Skeletal muscle cell (primary cell): Measurements from ENCODE around the gene GMPPB.

ENCODE experiments used
- DNase-seq: peaks from one replicate; pipeline ENCODE4 v3.0.0-alpha.2; 2010; ENCODE audit warnings: low read depth
- H3K4me3 ChIP-seq: 2 replicates; pipeline ENCODE4 v1.5.1; 2011; ENCODE audit warnings: low read depth, mild to moderate bottlenecking, control low read depth, low read length, moderate library complexity

Gene GMPPB

DNA sequence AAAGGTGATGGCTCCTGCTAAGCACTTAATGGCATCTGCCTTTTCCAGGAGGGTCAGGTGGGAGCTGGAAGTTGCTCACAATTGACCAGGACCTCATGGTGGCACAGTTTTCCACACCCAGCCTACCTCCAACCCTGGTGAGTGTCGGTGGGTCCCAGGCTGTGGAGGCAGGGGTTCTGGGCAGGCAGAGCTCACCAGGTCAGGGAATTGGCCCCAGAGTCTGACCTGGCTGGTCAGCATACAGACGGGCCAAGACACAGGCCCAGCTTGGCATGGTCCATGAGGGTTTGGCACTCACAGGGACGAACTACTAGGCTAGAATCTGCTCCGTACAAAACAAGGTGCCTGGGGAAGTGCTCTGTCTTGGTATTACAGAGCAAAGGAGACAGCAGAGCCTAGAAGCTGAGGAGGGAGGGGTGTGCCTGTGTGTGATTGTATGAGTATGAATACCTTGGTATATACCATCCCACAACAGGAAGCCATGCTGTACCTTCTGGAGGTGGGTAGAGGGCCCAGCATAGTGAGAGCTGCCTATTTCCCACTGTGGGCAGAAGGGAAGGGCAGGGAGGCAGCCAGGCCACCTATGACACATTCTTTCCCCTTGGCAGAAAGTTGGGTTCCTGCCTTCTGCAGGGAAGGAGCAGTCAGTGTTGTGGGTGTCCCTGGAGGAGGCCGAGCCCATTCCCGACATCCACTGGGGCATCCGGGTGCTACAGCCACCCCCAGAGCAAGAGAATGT lies 43.1 kb downstream of the GMPPB start:
- H3K4me3 ChIP-seq = no peak overlapping the region
- no peak for DNase-seq

DNA sequence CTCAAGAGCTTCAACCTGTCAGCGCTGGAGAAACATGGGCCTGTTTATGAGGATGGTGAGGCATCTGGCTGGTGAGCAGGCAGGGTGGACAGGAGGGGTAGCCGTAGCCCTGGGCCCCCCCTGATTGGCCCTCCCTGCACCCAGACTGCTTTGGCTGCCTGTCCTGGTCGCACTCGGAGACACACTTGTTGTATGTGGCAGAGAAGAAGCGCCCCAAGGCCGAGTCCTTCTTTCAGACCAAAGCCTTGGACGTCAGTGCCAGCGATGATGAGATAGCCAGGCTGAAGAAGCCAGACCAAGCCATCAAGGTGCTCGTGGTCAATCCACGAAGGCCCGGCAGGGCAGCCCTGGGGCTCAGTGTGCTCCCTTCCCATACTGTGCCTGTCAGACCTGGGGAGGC lies 47.8 kb downstream of the GMPPB start:
- H3K4me3 ChIP-seq = no peak overlapping the region
- no peak for DNase-seq

DNA sequence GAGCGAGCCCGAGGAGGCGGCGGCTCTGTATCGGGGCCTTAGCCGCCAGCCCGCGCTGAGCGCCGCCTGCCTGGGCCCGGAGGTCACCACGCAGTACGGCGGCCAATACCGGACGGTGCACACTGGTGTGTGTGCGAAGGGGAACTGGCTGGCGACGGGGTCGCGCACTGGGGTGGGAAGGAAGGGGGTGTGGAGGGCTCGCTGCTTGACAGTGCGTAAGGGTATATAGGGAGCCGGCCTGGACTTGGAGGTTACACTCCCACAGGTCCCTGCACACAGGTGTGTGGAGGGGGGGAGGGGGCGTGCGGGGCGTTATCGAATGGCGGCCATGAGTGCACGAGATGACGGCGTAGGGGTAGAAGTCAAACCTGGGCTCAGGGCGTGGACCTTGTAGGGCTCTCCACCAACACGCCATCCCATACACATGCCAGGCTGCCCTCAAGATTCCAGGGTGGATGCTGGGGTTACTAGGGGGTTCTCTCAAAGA lies 49.2 kb downstream of the GMPPB start:
- DNase-seq = no peak

DNA sequence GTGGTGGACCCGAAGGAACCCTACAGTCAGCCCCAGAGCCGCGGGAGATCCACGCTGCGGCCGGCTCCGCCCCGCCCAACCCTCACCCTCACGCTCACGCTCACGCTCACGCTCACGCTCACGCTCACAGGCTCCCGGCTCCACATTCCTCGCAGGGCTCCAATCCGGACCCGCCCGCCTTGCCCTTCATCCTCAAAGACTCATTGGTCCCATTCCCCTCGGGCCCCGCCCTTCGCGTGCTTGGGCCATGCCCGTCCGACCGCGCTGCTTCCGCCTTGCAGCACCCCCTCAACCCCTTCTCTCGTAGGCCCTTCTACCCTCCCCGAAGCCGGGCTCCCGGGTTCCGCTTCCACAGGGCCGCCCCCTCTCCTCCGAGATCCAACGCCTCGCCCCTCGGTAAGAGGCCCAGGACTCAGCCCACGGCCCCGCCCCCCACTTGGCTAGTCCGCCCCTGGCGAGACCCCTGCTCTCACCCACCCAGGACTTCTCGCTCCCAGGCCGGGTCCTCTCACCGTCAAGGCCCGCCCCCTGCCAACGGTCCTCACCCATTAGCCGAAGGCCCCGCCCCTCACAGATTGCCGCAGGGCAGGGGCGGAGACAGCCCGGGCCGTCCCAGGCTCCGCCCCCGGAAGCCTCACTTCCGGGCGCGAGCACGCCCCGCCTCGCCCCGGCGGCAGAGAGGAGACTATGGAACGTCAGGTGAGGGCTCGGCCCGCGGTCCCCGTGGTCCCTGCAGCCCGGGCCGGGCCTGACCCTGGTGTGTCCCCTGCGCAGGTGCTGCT lies 49.8 kb downstream of the GMPPB start, which contains the start of gene APEH:
Gene APEH (plus strand): TSS at position 637 of the 782 bp plus-strand sequence. CDS start 51 bp downstream, at position 688.
- DNase-seq = peak; percentile 91
- peak within 1 kb of the TSS; percentile 78 for H3K4me3 ChIP-seq

More for the DNA sequence above, 49.2 kb downstream of the GMPPB start:
- H3K4me3 ChIP-seq = peak overlapping the region; percentile 78

DNA sequence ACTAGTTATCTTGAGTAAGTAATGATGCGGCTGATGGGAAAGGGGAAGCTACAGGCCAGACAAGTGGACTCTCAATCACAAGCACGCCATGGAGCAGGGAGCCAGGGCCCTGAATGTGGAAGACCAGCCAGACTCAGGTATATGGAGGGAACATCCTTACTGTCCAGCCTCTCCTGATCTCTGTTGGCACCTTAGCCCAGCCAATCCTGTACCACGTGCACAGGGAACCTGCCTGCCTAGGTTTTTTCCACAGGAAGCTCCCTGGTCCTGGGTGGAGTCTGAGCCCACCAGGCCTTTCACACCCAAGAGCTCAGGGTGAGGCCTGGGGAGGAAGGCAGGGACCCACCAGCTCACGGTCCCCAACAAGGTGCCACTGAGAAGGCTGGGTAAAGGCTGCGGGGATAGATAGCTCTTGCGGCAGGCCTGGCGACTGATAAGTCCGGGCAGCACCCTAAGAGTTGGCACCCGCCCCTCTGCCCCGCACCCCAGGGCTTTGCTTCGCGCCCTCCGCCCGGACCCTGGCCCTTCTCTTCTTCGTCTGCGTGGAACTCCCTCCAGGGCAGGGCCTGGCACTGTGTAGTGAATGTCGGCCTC lies 50.5 kb downstream of the GMPPB start:
- no peak for DNase-seq
- H3K4me3 ChIP-seq = peak overlapping the region; percentile 78

DNA sequence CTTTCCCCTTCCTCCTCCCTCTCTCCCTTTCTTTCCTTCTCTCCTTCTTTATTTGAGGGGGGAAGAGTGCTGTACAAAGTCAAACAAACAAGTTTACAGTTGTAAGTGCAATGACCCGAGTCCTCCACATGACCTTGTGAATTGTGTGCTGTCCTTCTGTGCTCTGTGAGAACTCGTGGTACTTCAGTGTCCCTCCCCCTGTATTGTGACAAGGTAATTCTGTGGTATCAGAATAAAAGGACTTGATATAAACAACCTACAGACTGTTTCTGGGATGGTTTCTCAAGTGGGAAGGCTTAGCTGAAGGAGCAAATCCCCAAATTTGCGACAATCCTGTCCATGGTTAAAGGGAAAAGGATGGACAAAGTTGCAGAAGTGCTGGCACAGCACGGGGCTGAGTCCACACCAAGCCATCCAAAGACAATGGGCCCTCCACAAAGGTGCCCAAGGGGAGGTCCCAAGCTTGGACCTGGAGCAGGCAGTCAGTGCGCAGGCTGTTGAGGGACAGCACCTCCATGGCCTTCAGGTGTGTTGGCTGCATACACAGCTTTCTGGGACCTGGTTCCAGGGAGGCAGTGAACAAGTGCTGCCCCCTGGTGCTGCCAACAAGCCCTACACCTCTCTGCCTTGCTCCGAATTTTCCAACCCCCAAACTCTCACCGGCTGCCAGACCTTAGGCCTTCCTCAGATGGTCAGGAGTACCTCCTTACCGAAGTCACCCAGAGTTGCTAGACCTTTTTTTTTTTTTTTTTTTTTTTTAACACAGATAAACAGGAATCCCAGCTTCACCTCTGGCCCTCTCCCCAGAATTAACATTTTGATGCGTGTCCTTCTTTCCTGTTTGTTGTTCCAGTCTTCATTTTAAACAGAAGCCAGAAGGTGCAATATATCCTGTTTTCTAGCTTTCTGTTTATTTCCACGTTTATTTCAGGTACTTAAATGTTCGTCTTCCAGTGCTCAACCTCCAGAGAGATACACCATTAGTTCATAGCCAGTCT lies 52.2 kb downstream of the GMPPB start:
- no peak overlapping the region for H3K4me3 ChIP-seq
- DNase-seq = no peak

DNA sequence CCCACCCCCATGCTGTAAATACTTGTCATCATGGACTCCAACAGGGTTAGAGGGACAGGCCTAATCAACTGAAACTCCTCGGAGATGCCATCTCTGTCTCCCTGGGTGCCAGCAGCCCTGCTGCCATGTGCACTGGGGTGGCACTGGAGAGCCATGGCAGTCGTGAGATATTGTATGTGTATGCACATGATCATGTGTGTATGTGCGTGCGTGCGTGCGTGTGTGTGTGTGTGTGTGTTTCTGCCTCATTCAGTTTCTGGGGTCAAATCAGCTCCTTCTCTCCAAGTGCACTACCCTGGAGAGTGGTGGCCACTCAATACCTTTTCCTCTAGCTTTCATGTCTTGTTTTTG lies 52.8 kb downstream of the GMPPB start:
- no peak for DNase-seq
- H3K4me3 ChIP-seq = no peak overlapping the region
